ENCODE measurements around the gene EPHB1. TPM values are rescaled to one million over a fixed set of nuclear protein-coding genes. Genes with fewer than 3 reads are reported as not detected.
A peak's percentile ranks its signal among the peaks of the same experiment; 100 is the strongest.

EPHB1 gene
- total RNA-seq, 4 donors from 2014 or later: 1.00 to 8.9 (median 4.5) TPM

DNA sequence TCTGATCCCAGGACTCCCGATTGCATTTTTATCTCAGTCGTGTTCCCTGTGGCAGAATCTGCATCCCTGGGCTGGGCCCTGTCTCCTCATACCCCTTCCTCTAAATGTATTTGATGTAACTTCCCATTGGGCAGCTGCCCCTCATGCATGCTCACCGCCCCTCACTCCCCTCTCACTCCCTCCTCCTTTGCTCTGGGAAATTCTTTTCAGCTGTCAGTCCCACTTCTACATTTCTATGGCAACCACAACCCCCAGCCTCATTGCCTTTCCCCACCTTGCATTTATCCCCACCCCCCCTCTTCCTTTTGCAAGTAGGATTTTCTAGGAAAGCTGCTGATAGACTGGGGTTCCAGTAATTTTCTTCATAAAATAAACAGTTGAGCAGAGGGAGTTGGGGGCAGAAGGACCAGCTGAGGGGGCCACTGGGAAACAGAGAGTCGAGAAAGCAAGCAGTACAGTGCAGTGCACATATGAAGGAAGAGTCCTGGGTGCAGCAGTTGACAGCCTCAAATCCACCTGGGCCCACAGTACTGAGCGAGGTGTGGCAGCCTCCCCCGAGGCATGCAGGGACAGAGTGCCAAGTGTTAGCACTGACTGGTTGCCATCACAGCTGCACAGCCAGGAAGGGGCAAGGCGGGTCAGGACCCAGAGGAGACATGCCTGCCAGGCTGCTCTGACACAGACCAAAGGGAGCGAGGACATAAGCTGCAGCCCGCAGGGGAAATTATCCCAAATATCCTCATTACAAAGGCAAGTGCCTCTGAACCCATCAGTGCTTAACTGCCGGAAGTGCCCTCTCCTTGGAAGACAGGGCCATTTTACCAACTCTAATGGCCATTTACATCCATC, 476.3 kb downstream of the EPHB1 start:
- H3K4me1 ChIP-seq: peaks cover 13 to 14% of the 10 kb centered on the region in 2 donors
- no peak overlapping the region for H3K27ac ChIP-seq
- in situ Hi-C loops (cut with MboI; ENCODE audit: low sequenced_read_pairs in 4 of 4): no loop called here
- TF ChIP-seq POLR2A (IDR thresholded peaks at IDR 0.05) (no peak), CTCF (IDR thresholded peaks at IDR 0.05 in 4 of 5, conservative IDR thresholded peaks at IDR 0.05 in 1 of 5) (no peak)
- H3K27me3 ChIP-seq: no peaks in the 10 kb centered on the region
- intact Hi-C loops (cut with DNase I; ENCODE audit: low total_unique reads): no loop called here
- no peaks in the 10 kb centered on the region for H3K36me3 ChIP-seq
- ATAC-seq (peak in 1 of 2 donors; percentile 64), DNase-seq (peak in 1 of 2 donors; percentile 46)
- no peaks in the 10 kb centered on the region for H3K9me3 ChIP-seq
- no peak overlapping the region for H3K4me3 ChIP-seq

DNA sequence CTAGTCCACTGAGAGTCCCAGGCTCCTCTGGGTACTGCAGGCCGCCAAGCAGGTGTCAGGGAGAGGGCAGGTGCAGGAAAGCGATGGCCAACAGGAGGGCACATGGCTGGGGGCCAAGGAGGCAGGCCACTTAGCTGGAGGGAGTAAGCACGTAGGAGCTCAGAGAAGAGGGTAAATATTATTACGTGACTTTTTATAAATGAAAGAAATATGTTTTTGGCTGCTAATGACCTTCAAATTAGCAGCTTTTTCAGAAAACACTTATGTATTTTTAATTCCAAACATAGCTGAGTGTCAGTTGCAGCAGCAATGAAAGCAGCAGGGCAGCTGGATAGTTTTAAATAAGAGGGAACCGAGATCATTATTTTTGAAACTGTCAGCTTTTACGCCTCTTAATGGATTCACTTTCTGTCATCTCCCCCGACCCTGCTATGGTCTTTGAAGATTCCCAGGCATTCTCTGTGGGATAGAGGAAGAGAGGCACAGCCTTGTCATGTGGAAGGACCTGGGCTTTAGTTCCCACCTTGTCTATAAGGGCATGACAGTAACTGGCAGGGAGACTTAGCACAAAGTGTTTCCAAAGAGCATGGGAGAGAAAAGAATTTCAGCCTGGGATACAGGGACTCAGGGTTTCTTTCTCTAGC, 477.1 kb downstream of the EPHB1 start:
- ATAC-seq: no peak
- Histone ChIP-seq H3K9me3 (no peaks in the 10 kb centered on the region), H3K4me3 (no peak overlapping the region), H3K27ac (no peak overlapping the region), H3K27me3 (no peaks in the 10 kb centered on the region), H3K4me1 (peaks cover 13 to 14% of the 10 kb centered on the region in 2 donors), H3K36me3 (no peaks in the 10 kb centered on the region)
- in situ Hi-C loops (cut with MboI; ENCODE audit: low sequenced_read_pairs in 4 of 4) (no loop called here), intact Hi-C loops (cut with DNase I; ENCODE audit: low total_unique reads) (no loop called here)
- DNase-seq: no peak
- TF ChIP-seq CTCF (IDR thresholded peaks at IDR 0.05 in 4 of 5, conservative IDR thresholded peaks at IDR 0.05 in 1 of 5) (no peak), POLR2A (IDR thresholded peaks at IDR 0.05) (no peak)

DNA sequence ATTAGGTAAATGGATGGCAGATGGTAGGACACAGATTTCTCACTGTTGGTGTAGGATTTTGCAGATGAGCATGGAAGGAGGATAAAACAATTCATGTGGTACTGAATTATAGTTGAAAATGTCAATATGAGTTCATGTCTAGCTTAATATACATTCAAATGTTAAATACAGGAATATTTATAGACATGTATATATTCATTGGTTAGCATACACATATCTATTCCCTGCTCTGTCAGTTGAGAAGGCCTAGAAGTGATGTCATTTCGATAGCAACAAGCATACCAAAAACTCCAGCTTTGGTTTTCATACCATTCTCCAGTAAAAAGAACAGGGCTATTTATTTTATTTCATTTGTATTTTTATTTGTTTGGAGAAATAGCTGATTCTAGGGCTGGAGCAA, 497.1 kb downstream of the EPHB1 start:
- intact Hi-C loops (cut with DNase I; ENCODE audit: low total_unique reads) (loop anchor here (10.0 kb wide), 1 partner anchor 1153 kb away; no protein-coding TSS in a partner anchor), in situ Hi-C loops (cut with MboI; ENCODE audit: low sequenced_read_pairs in 4 of 4) (no loop called here)
- DNase-seq (no peak), ATAC-seq (no peak)
- no peak for TF ChIP-seq POLR2A (IDR thresholded peaks at IDR 0.05)
- TF ChIP-seq CTCF (IDR thresholded peaks at IDR 0.05 in 4 of 5, conservative IDR thresholded peaks at IDR 0.05 in 1 of 5): no peak
- Histone ChIP-seq H3K4me3 (no peak overlapping the region), H3K27me3 (no peaks in the 10 kb centered on the region), H3K27ac (no peak overlapping the region), H3K9me3 (no peaks in the 10 kb centered on the region), H3K4me1 (no peaks in the 10 kb centered on the region), H3K36me3 (no peaks in the 10 kb centered on the region)

- no peak overlapping the region for H3K27ac ChIP-seq
- no peaks in the 10 kb centered on the region for H3K27me3 ChIP-seq
- no peak overlapping the region for H3K4me3 ChIP-seq
- no peaks in the 10 kb centered on the region for H3K9me3 ChIP-seq
- intact Hi-C loops (cut with DNase I; ENCODE audit: low total_unique reads) (no loop called here), in situ Hi-C loops (cut with MboI; ENCODE audit: low sequenced_read_pairs in 4 of 4) (no loop called here)
- no peak for TF ChIP-seq CTCF (IDR thresholded peaks at IDR 0.05 in 4 of 5, conservative IDR thresholded peaks at IDR 0.05 in 1 of 5)
- no peak for TF ChIP-seq POLR2A (IDR thresholded peaks at IDR 0.05)
- ATAC-seq (no peak), DNase-seq (no peak)
- no peaks in the 10 kb centered on the region for H3K36me3 ChIP-seq
- H3K4me1 ChIP-seq: no peaks in the 10 kb centered on the region
Observed at GRCh38 chr3:135301670-135302069, 506.6 kb downstream of the EPHB1 start.
